ENCODE data around the gene RNLS.

RNLS gene

DNA sequence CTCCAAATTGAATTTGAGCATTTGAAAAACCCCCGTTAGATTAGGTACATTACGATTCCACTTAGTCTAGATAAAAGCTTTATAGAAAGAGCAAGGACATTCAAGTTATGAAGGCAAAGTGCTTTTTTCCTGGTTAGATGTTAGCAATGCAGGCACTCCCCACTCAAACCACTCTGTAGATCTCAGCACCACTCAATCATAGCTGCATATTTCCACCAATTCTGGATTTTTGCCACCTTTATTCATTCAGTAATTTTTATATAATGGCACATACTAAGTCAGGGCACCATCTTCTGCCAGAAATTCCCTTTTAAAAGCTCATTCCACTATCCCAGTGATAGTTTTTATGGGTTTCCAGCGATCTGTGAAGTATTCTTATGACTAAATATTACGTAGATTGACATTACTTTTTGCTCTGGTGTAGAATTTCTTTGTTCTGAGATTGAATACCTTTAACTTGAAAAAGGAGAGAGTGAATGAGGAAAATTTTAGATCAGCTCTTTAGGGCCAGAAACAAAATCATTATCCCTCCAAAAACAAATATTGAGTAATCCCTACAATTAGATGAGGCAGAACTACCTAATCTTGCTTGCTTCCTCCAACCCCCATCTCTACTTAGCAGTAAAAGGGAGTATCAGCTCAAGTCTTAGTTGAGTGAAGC is 51.6 kb downstream of the RNLS start:
- no peak for ATAC-seq
- TF ChIP-seq GLIS3 (CRISPR knock-in tag; IDR thresholded peaks at IDR 0.05) (no peak), ZNF70 (CRISPR knock-in tag; IDR thresholded peaks at IDR 0.05) (no peak), ISL1 (CRISPR knock-in tag; IDR thresholded peaks at IDR 0.05) (peak; percentile 92)
- TF ChIP-seq, protein P1, sequence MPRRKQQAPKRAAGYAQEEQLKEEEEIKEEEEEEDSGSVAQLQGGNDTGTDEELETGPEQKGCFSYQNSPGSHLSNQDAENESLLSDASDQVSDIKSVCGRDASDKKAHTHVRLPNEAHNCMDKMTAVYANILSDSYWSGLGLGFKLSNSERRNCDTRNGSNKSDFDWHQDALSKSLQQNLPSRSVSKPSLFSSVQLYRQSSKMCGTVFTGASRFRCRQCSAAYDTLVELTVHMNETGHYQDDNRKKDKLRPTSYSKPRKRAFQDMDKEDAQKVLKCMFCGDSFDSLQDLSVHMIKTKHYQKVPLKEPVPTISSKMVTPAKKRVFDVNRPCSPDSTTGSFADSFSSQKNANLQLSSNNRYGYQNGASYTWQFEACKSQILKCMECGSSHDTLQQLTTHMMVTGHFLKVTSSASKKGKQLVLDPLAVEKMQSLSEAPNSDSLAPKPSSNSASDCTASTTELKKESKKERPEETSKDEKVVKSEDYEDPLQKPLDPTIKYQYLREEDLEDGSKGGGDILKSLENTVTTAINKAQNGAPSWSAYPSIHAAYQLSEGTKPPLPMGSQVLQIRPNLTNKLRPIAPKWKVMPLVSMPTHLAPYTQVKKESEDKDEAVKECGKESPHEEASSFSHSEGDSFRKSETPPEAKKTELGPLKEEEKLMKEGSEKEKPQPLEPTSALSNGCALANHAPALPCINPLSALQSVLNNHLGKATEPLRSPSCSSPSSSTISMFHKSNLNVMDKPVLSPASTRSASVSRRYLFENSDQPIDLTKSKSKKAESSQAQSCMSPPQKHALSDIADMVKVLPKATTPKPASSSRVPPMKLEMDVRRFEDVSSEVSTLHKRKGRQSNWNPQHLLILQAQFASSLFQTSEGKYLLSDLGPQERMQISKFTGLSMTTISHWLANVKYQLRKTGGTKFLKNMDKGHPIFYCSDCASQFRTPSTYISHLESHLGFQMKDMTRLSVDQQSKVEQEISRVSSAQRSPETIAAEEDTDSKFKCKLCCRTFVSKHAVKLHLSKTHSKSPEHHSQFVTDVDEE (CRISPR knock-in tag; IDR thresholded peaks at IDR 0.05) = no peak

DNA sequence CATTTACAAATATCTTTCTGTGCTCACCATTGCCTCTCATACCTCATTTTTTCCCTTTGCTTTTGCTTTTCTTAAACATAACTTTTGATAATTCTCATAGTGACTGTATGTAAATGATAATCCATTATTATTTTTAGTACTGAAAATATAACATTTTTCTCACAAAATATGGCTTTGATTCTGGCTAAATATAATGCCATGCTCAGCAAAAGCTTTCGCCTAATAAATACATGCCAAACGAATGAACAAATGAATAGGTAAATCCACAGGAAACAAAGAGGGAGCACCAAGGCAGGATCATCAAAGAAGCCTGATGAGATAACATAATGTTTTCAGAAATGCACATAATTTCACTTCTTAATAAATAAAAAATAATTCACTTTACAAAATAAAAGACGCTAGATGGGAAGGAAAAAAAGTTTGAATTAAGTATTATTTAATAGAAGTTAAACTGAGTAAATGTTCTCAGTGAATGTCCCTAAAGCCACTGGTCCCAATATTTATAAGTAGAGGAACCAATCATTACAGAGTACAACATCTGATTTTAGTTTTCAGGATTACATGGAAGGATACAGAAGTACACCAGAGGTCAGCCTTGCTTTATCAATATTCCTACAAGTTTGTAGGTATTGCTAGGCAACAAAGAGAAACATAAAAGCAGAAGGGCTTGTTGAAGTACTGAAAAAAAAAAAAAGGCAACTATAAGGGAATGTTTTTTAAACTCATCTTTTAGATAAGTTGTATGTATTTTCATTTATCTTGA is 52.3 kb downstream of the RNLS start:
- no peak for TF ChIP-seq SNAI2 (CRISPR knock-in tag; IDR thresholded peaks at IDR 0.05)
- TF ChIP-seq, protein P2, sequence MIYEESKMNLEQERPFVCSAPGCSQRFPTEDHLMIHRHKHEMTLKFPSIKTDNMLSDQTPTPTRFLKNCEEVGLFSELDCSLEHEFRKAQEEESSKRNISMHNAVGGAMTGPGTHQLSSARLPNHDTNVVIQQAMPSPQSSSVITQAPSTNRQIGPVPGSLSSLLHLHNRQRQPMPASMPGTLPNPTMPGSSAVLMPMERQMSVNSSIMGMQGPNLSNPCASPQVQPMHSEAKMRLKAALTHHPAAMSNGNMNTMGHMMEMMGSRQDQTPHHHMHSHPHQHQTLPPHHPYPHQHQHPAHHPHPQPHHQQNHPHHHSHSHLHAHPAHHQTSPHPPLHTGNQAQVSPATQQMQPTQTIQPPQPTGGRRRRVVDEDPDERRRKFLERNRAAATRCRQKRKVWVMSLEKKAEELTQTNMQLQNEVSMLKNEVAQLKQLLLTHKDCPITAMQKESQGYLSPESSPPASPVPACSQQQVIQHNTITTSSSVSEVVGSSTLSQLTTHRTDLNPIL (CRISPR knock-in tag; IDR thresholded peaks at IDR 0.05; ENCODE audit: low read depth) = no peak
- TF ChIP-seq, protein P3, sequence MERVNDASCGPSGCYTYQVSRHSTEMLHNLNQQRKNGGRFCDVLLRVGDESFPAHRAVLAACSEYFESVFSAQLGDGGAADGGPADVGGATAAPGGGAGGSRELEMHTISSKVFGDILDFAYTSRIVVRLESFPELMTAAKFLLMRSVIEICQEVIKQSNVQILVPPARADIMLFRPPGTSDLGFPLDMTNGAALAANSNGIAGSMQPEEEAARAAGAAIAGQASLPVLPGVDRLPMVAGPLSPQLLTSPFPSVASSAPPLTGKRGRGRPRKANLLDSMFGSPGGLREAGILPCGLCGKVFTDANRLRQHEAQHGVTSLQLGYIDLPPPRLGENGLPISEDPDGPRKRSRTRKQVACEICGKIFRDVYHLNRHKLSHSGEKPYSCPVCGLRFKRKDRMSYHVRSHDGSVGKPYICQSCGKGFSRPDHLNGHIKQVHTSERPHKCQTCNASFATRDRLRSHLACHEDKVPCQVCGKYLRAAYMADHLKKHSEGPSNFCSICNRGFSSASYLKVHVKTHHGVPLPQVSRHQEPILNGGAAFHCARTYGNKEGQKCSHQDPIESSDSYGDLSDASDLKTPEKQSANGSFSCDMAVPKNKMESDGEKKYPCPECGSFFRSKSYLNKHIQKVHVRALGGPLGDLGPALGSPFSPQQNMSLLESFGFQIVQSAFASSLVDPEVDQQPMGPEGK (CRISPR knock-in tag; IDR thresholded peaks at IDR 0.05; ENCODE audit: borderline replicate concordance) = no peak
- no peak for TF ChIP-seq ISL1 (CRISPR knock-in tag; IDR thresholded peaks at IDR 0.05)
- ATAC-seq = no peak

DNA sequence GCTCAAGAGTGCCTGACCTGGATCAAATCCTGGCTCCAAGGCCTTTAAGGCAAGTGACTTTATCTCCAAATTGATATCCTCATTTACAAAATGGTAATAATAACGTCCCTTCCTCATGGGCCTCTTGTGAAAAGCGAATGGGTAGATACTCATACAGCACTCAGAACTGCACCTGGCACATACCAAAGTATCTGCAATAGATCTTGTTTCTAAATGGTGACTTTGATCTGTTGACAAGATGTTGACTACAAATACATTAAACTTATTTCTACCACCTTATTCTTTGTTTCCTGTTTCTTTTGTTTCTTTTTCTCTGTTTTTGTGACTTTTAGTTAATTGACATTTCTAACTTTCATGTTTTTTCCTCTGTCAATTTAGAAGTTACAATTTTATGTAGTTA is 53.0 kb downstream of the RNLS start:
- TF ChIP-seq, protein P4, sequence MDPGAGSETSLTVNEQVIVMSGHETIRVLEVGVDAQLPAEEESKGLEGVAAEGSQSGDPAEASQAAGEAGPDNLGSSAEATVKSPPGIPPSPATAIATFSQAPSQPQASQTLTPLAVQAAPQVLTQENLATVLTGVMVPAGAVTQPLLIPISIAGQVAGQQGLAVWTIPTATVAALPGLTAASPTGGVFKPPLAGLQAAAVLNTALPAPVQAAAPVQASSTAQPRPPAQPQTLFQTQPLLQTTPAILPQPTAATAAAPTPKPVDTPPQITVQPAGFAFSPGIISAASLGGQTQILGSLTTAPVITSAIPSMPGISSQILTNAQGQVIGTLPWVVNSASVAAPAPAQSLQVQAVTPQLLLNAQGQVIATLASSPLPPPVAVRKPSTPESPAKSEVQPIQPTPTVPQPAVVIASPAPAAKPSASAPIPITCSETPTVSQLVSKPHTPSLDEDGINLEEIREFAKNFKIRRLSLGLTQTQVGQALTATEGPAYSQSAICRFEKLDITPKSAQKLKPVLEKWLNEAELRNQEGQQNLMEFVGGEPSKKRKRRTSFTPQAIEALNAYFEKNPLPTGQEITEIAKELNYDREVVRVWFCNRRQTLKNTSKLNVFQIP (CRISPR knock-in tag; IDR thresholded peaks at IDR 0.05; ENCODE audit: borderline replicate concordance, low read depth) = no peak
- TF ChIP-seq ZNF8 (CRISPR knock-in tag; IDR thresholded peaks at IDR 0.05) (no peak), PPARA (CRISPR knock-in tag; IDR thresholded peaks at IDR 0.05; ENCODE audit: borderline replicate concordance) (no peak), ISL1 (CRISPR knock-in tag; IDR thresholded peaks at IDR 0.05) (no peak), OSR1 (CRISPR knock-in tag; IDR thresholded peaks at IDR 0.05) (no peak), ESRRG (CRISPR knock-in tag; IDR thresholded peaks at IDR 0.05) (no peak), ZNF565 (CRISPR knock-in tag; conservative IDR thresholded peaks at IDR 0.05; ENCODE audit: low read depth) (no peak), ZFP3 (CRISPR knock-in tag; IDR thresholded peaks at IDR 0.05) (no peak), ZFP30 (CRISPR knock-in tag; IDR thresholded peaks at IDR 0.05) (no peak)
- TF ChIP-seq, protein P3 (CRISPR knock-in tag; IDR thresholded peaks at IDR 0.05; ENCODE audit: borderline replicate concordance) = no peak
- TF ChIP-seq, protein P2 (CRISPR knock-in tag; IDR thresholded peaks at IDR 0.05; ENCODE audit: low read depth) = no peak
- TF ChIP-seq, protein P5, sequence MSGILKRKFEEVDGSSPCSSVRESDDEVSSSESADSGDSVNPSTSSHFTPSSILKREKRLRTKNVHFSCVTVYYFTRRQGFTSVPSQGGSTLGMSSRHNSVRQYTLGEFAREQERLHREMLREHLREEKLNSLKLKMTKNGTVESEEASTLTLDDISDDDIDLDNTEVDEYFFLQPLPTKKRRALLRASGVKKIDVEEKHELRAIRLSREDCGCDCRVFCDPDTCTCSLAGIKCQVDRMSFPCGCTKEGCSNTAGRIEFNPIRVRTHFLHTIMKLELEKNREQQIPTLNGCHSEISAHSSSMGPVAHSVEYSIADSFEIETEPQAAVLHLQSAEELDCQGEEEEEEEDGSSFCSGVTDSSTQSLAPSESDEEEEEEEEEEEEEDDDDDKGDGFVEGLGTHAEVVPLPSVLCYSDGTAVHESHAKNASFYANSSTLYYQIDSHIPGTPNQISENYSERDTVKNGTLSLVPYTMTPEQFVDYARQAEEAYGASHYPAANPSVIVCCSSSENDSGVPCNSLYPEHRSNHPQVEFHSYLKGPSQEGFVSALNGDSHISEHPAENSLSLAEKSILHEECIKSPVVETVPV (CRISPR knock-in tag; IDR thresholded peaks at IDR 0.05) = no peak
- no peak for ATAC-seq

Data from SK-N-SH treated with all-trans-retinoic acid at 6 μM for 48 hours (cell line).